Measurements from ENCODE around the gene HAUS8. TPM values are rescaled to one million over a fixed set of nuclear protein-coding genes. Genes with fewer than 3 reads are reported as not detected.
"Not testable (repeated sequence)": the region's sequence is repeated elsewhere in the genome, so short reads cannot be mapped to it uniquely, and the experiment has no call there.

HAUS8 gene
- total RNA-seq, 1 experiment from 2014 or later = 66.4 TPM

DNA sequence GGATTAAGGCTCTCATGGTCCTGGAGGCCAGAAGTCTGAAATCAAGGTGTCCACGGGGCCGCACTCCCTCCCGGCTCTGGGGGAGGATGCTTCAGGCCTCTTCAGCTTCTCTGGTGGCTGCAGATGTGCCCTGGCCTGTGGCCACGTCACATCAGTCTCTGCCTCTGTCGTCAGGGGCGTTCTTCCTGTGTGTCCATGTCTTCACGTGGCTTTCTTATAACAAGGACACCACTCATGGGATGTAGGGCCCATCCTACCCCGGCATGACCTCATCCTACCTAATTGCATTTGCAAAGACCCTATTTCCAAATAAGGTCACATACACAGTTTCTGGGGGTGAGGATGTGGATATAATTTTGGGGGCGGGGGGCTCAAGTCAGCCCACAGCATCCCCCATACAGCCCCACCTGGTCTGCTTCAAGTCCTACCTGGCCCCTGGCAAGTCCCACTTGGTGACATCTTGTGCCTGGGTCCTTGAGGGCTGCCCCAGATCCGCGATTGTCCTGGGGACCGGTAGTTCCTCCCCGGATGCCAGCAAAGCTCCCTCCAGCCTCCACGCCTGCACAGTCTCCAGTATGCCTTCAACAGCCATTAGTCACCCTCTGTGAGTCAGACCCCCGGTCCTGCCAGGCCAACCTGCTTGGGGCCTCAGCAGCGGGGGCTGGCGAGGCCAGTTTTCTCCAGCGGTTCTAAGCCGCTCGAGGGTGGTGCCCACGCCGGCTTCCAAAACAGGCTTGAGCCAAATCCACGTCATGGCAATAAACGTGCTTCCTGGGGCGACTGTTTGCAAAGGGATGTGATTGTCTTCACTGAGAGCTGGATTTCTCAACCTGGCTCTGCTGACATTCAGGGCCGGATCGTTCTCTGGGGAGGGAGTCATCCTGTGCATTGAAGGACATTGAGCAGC, 32.5 kb upstream of the HAUS8 start:
- ChIA-PET POLR2A (ENCODE audit: low non-redundant PET) (no interaction called here), CTCF (no interaction called here)
- Histone ChIP-seq H3K4me1 (ENCODE audit: insufficient read depth, low read length, poor library complexity, severe bottlenecking) (peaks cover 18% of the 10 kb centered on the region), H3K27me3 (replicated peaks; ENCODE audit: insufficient read depth, low read depth, low read length, poor library complexity) (no peaks in the 10 kb centered on the region), H3K9me3 (ENCODE audit: low read depth, low read length, poor library complexity, severe bottlenecking) (no peaks in the 10 kb centered on the region), H3K36me3 (ENCODE audit: insufficient read depth, low read length, poor library complexity, severe bottlenecking) (peaks cover 13% of the 10 kb centered on the region), H3K27ac (ENCODE audit: low read depth, low read length, poor library complexity, severe bottlenecking) (peak overlapping the region; percentile 49), H3K4me3 (ENCODE audit: low read depth, low read length, poor library complexity, severe bottlenecking) (no peak overlapping the region)
- intact Hi-C loops (cut with micrococcal nuclease; ENCODE audit: unreplicated experiment) = loop anchor here (1.0 kb wide), 1 partner anchor 28 kb away; no protein-coding TSS in a partner anchor
- DNase-seq (ENCODE audit: low spot score) = peak; percentile 86
- BruUV-seq (replicated peaks) = no TSS peak
- no peak for TF ChIP-seq EZH2 (IDR thresholded peaks at IDR 0.05; ENCODE audit: borderline replicate concordance, low read depth, low read length, poor library complexity, severe bottlenecking)
- TF ChIP-seq, protein P1, sequence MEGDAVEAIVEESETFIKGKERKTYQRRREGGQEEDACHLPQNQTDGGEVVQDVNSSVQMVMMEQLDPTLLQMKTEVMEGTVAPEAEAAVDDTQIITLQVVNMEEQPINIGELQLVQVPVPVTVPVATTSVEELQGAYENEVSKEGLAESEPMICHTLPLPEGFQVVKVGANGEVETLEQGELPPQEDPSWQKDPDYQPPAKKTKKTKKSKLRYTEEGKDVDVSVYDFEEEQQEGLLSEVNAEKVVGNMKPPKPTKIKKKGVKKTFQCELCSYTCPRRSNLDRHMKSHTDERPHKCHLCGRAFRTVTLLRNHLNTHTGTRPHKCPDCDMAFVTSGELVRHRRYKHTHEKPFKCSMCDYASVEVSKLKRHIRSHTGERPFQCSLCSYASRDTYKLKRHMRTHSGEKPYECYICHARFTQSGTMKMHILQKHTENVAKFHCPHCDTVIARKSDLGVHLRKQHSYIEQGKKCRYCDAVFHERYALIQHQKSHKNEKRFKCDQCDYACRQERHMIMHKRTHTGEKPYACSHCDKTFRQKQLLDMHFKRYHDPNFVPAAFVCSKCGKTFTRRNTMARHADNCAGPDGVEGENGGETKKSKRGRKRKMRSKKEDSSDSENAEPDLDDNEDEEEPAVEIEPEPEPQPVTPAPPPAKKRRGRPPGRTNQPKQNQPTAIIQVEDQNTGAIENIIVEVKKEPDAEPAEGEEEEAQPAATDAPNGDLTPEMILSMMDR (conservative IDR thresholded peaks at IDR 0.05; ENCODE audit: low read depth, low read length) = no peak

DNA sequence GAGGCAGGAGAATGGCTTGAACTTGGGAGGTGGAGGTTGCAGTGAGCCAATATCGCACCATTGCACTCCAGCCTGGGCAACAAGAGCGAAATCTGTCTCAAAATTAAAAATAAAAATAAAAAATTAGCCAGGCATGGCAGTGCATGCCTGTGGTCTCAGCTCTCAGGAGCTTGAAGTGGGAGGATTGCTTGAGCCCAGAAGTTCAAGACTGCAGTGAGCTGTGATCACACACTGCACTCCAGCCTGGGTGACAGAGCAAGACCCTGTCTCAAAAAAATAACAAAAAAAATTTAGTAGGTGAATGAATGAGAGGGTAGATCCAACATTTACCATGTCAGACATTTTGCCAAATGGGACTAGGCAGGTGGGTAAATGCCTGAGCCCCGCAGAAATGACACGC, 31.7 kb upstream of the HAUS8 start:
- H3K9me3 ChIP-seq (ENCODE audit: low read depth, low read length, poor library complexity, severe bottlenecking); H3K4me3 ChIP-seq (ENCODE audit: low read depth, low read length, poor library complexity, severe bottlenecking); POLR2A ChIA-PET (ENCODE audit: low non-redundant PET); H3K27me3 ChIP-seq (replicated peaks; ENCODE audit: insufficient read depth, low read depth, low read length, poor library complexity); intact Hi-C loops (cut with micrococcal nuclease; ENCODE audit: unreplicated experiment); CTCF ChIA-PET; BruUV-seq (replicated peaks); DNase-seq (ENCODE audit: low spot score): not testable (repeated sequence)
- Histone ChIP-seq H3K27ac (ENCODE audit: low read depth, low read length, poor library complexity, severe bottlenecking) (peak overlapping the region; percentile 49), H3K36me3 (ENCODE audit: insufficient read depth, low read length, poor library complexity, severe bottlenecking) (peaks cover 22% of the 10 kb centered on the region), H3K4me1 (ENCODE audit: insufficient read depth, low read length, poor library complexity, severe bottlenecking) (peaks cover 18% of the 10 kb centered on the region)

DNA sequence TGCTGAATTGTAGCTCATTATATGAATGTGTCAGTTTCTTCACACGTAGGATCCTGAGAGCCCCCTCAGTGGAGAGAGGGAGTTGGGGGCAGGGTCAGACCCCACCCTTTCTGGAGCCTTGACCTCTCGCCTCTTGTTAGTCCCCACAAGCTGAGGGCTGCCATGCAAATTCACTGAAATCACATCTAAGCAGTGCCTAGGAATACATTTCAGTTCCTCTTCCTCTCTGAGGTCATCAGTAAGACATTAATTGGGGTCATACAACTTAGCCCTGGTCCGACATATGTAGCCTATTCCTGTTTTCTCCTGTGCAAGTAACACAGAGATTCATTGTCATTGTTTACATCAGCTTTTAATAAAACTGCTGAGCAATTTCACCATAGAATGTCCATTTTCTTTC, 30.3 kb upstream of the HAUS8 start:
- ChIA-PET CTCF (no interaction called here), POLR2A (ENCODE audit: low non-redundant PET) (no interaction called here)
- intact Hi-C loops (cut with micrococcal nuclease; ENCODE audit: unreplicated experiment) = no loop called here
- Histone ChIP-seq H3K4me3 (ENCODE audit: low read depth, low read length, poor library complexity, severe bottlenecking) (no peak overlapping the region), H3K4me1 (ENCODE audit: insufficient read depth, low read length, poor library complexity, severe bottlenecking) (peaks cover 18% of the 10 kb centered on the region), H3K36me3 (ENCODE audit: insufficient read depth, low read length, poor library complexity, severe bottlenecking) (peaks cover 25% of the 10 kb centered on the region), H3K9me3 (ENCODE audit: low read depth, low read length, poor library complexity, severe bottlenecking) (no peaks in the 10 kb centered on the region), H3K27ac (ENCODE audit: low read depth, low read length, poor library complexity, severe bottlenecking) (no peak overlapping the region), H3K27me3 (replicated peaks; ENCODE audit: insufficient read depth, low read depth, low read length, poor library complexity) (no peaks in the 10 kb centered on the region)
- no TSS peak for BruUV-seq (replicated peaks)
- DNase-seq (ENCODE audit: low spot score) = no peak
- TF ChIP-seq, protein P1 (conservative IDR thresholded peaks at IDR 0.05; ENCODE audit: low read depth, low read length) = no peak
- TF ChIP-seq EZH2 (IDR thresholded peaks at IDR 0.05; ENCODE audit: borderline replicate concordance, low read depth, low read length, poor library complexity, severe bottlenecking) = no peak

DNA sequence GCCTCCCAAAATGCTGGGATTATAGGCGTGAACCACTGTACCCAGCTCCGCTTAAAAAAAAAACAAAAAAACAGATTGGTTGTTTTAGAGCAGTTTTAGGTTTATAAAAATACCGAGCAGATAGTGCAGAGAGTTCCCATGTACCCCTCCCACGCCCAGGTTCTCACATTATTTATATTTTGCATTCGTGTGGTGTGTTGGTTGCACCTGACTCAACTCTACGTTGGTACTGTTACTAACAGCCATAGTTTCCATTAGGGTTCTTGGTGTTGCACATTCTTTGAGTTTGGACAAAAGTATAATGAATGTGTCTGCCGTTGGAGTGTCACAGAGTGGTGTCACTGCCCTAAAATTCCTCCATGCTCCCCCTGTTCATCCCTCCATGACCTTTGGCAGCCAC, 29.4 kb upstream of the HAUS8 start:
- no TSS peak for BruUV-seq (replicated peaks)
- H3K9me3 ChIP-seq (ENCODE audit: low read depth, low read length, poor library complexity, severe bottlenecking) = no peaks in the 10 kb centered on the region
- no peak overlapping the region for H3K4me3 ChIP-seq (ENCODE audit: low read depth, low read length, poor library complexity, severe bottlenecking)
- H3K27me3 ChIP-seq (replicated peaks; ENCODE audit: insufficient read depth, low read depth, low read length, poor library complexity) = no peaks in the 10 kb centered on the region
- intact Hi-C loops (cut with micrococcal nuclease; ENCODE audit: unreplicated experiment) = no loop called here
- CTCF ChIA-PET = no interaction called here
- TF ChIP-seq, protein P1 (conservative IDR thresholded peaks at IDR 0.05; ENCODE audit: low read depth, low read length) = no peak
- TF ChIP-seq EZH2 (IDR thresholded peaks at IDR 0.05; ENCODE audit: borderline replicate concordance, low read depth, low read length, poor library complexity, severe bottlenecking) = no peak
- peaks cover 18% of the 10 kb centered on the region for H3K4me1 ChIP-seq (ENCODE audit: insufficient read depth, low read length, poor library complexity, severe bottlenecking)
- peaks cover 25% of the 10 kb centered on the region for H3K36me3 ChIP-seq (ENCODE audit: insufficient read depth, low read length, poor library complexity, severe bottlenecking)
- DNase-seq (ENCODE audit: low spot score) = no peak
- H3K27ac ChIP-seq (ENCODE audit: low read depth, low read length, poor library complexity, severe bottlenecking) = no peak overlapping the region
- POLR2A ChIA-PET (ENCODE audit: low non-redundant PET) = no interaction called here

Measured in A673 (cell line).